ENCODE data around the gene CATSPERB.

DNA sequence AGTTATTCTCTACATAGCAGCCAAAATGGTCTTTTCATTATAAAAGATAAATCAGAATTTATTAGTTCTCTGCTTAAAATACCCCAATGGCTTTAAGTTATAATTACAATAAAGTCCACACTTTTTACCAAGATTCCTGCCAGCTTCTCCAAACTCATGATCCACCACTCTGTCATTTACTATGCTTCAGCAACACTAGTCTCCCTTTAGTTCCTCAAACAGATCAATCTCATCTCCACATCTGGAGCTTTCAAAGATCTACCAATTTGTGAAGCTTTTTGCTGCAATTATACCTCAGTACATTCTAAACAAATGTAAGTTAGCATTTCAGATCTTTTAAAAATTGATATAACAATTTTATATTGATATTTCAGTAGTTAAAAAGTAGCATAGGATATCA, 24.9 kb downstream of the CATSPERB start:
- TF ChIP-seq, protein P1, sequence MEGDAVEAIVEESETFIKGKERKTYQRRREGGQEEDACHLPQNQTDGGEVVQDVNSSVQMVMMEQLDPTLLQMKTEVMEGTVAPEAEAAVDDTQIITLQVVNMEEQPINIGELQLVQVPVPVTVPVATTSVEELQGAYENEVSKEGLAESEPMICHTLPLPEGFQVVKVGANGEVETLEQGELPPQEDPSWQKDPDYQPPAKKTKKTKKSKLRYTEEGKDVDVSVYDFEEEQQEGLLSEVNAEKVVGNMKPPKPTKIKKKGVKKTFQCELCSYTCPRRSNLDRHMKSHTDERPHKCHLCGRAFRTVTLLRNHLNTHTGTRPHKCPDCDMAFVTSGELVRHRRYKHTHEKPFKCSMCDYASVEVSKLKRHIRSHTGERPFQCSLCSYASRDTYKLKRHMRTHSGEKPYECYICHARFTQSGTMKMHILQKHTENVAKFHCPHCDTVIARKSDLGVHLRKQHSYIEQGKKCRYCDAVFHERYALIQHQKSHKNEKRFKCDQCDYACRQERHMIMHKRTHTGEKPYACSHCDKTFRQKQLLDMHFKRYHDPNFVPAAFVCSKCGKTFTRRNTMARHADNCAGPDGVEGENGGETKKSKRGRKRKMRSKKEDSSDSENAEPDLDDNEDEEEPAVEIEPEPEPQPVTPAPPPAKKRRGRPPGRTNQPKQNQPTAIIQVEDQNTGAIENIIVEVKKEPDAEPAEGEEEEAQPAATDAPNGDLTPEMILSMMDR (IDR thresholded peaks at IDR 0.05; ENCODE audit: borderline replicate concordance, extremely low read depth, low read length, poor library complexity, severe bottlenecking) = no peak
- no peak for TF ChIP-seq EZH2 (IDR thresholded peaks at IDR 0.05; ENCODE audit: borderline replicate concordance, low read depth, low read length, severe bottlenecking)
